ENCODE results near the gene FLYWCH1. TPM values are rescaled to one million over a fixed set of nuclear protein-coding genes. Genes with fewer than 3 reads are reported as not detected.
A peak's percentile ranks its signal among the peaks of the same experiment; 100 is the strongest.
"Not testable (repeated sequence)": the region's sequence is repeated elsewhere in the genome, so short reads cannot be mapped to it uniquely, and the experiment has no call there.

FLYWCH1 gene
- total and polyA plus RNA-seq, 9 of the 15 experiments (the other 6 are each of a cell fraction or from before 2014, with no cell fraction given), result 0.18 to 33.6 (median 11.3) TPM

DNA sequence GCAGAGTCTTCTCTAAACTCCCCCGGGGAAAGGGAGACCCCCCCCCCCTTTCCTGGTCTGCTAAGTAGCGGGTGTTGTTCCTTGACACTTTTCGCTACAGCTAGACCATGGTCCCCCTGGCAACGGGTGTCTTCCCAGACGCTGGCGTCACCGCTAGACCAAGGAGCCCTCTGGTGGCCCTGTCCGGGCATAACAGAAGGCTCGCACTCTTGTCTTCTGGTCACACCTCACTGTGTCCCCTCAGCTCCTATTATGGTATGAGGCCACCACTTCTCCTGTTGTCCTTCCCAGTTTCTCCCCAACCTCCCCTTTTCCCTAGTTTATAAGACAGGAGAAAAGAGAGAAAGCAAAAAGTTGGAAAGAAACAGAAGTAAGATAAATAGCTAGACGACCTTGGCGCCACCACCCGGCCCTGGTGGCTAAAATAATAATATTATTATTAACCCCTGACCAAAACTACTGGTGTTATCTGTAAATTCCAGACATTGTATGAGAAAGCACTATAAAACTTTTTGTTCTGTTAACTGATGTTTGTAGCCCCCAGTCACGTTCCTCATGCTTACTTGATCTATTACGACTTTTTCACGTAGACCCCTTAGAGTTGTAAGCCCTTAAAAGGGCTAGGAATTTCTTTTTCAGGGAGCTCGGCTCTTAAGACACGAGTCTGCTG lies 4.5 kb upstream of the FLYWCH1 start:
- H3K9ac ChIP-seq (ENCODE audit: insufficient read depth in 1 of 2, low read depth in 2 of 2, low read length in 2 of 2); H4K20me1 ChIP-seq (replicated peaks; ENCODE audit: control insufficient read depth, insufficient read depth, low read length); H3K9me1 ChIP-seq (ENCODE audit: control insufficient read depth, insufficient read depth, low read length); H3K9me3 ChIP-seq (replicated peaks; ENCODE audit: control insufficient read depth, insufficient read depth, low read depth, low read length); H3K4me3 ChIP-seq; ATAC-seq; intact Hi-C loops (cut with micrococcal nuclease); H3K27me3 ChIP-seq (ENCODE audit: control insufficient read depth in 2 of 2, insufficient read depth in 2 of 2, low read length in 2 of 2); H3K36me3 ChIP-seq (ENCODE audit: control insufficient read depth, insufficient read depth, low read length); in situ Hi-C loops (cut with MboI); BruUV-seq (replicated peaks); H3K79me2 ChIP-seq (ENCODE audit: control insufficient read depth, insufficient read depth, low read length); TF ChIP-seq ATF1 (CRISPR knock-in tag; IDR thresholded peaks at IDR 0.05): not testable (repeated sequence)
- ChIA-PET POLR2A (interaction anchor here (0.5 to 1.1 kb wide), 2 partner anchors 10 to 28 kb away, joined by 3 read pairs; no protein-coding TSS in a partner anchor), CTCF (ENCODE audit: low intra/inter-chr PET ratio) (interaction anchor here (4.7 kb wide), 1 partner anchor 33 kb away, joined by 24 read pairs; no protein-coding TSS in a partner anchor)
- FAIRE-seq, result peak; percentile 44
- H3K27ac ChIP-seq (ENCODE audit: extremely low read depth, low read depth, low read length), result peak overlapping the region; percentile 65; the same call in 2 of the 3 replicates
- peak overlapping the region; percentile 80 for H2AFZ ChIP-seq (ENCODE audit: low read depth, low read length)
- DNase-seq (ENCODE audit: extremely low read depth in 1 of 4, low spot score in 3 of 4), result peak in 1 of 4 experiments; percentile 70
- WGBS (ENCODE audit: insufficient coverage, low coverage, missing lambda C conversion rate), result 17% methylated on average over 10 of the region's 17 CpGs
- peak overlapping the region; percentile 46; the same call in 1 of the 2 replicates for H3K4me2 ChIP-seq (ENCODE audit: insufficient read depth, low read length)
- H3K4me1 ChIP-seq (replicated peaks in 1 of 2; ENCODE audit: control insufficient read depth in 2 of 2, insufficient read depth in 2 of 2, low read length in 2 of 2), result peaks cover 14 to 46% of the 10 kb centered on the region in 2 experiments; a peak in 4 of 5 replicates
- peak; percentile 33; the same call in 1 of the 2 replicates for TF ChIP-seq ESRRA (IDR thresholded peaks at IDR 0.05; ENCODE audit: borderline replicate concordance, low read depth)
- TF ChIP-seq, protein P1, sequence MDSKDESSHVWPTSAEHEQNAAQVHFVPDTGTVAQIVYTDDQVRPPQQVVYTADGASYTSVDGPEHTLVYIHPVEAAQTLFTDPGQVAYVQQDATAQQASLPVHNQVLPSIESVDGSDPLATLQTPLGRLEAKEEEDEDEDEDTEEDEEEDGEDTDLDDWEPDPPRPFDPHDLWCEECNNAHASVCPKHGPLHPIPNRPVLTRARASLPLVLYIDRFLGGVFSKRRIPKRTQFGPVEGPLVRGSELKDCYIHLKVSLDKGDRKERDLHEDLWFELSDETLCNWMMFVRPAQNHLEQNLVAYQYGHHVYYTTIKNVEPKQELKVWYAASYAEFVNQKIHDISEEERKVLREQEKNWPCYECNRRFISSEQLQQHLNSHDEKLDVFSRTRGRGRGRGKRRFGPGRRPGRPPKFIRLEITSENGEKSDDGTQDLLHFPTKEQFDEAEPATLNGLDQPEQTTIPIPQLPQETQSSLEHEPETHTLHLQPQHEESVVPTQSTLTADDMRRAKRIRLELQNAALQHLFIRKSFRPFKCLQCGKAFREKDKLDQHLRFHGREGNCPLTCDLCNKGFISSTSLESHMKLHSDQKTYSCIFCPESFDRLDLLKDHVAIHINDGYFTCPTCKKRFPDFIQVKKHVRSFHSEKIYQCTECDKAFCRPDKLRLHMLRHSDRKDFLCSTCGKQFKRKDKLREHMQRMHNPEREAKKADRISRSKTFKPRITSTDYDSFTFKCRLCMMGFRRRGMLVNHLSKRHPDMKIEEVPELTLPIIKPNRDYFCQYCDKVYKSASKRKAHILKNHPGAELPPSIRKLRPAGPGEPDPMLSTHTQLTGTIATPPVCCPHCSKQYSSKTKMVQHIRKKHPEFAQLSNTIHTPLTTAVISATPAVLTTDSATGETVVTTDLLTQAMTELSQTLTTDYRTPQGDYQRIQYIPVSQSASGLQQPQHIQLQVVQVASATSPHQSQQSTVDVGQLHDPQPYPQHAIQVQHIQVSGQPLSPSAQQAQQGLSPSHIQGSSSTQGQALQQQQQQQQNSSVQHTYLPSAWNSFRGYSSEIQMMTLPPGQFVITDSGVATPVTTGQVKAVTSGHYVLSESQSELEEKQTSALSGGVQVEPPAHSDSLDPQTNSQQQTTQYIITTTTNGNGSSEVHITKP (IDR thresholded peaks at IDR 0.05; ENCODE audit: partially characterized antibody), result peak; percentile 20
- TF ChIP-seq, protein P2, sequence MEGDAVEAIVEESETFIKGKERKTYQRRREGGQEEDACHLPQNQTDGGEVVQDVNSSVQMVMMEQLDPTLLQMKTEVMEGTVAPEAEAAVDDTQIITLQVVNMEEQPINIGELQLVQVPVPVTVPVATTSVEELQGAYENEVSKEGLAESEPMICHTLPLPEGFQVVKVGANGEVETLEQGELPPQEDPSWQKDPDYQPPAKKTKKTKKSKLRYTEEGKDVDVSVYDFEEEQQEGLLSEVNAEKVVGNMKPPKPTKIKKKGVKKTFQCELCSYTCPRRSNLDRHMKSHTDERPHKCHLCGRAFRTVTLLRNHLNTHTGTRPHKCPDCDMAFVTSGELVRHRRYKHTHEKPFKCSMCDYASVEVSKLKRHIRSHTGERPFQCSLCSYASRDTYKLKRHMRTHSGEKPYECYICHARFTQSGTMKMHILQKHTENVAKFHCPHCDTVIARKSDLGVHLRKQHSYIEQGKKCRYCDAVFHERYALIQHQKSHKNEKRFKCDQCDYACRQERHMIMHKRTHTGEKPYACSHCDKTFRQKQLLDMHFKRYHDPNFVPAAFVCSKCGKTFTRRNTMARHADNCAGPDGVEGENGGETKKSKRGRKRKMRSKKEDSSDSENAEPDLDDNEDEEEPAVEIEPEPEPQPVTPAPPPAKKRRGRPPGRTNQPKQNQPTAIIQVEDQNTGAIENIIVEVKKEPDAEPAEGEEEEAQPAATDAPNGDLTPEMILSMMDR (IDR thresholded peaks at IDR 0.05 in 2 of 3, conservative IDR thresholded peaks at IDR 0.05 in 1 of 3; ENCODE audit: insufficient read depth in 2 of 3, low read depth in 1 of 3, low read length in 3 of 3), result peak; percentile 47 to 61 (median 55); a peak in 5 of 6 replicates
- peak; percentile 85 for TF ChIP-seq RFX1 (IDR thresholded peaks at IDR 0.05)
- peak; percentile 71 for TF ChIP-seq SMAD4 (CRISPR knock-in tag; conservative IDR thresholded peaks at IDR 0.05)
- peak; percentile 28; the same call in 1 of the 2 replicates for TF ChIP-seq MTA3 (IDR thresholded peaks at IDR 0.05; ENCODE audit: borderline replicate concordance)
- TF ChIP-seq MXI1 (IDR thresholded peaks at IDR 0.05; ENCODE audit: low read depth, low read length), result peak; percentile 36; the same call in 1 of the 2 replicates
- TF ChIP-seq ATF7 (IDR thresholded peaks at IDR 0.05), result peak; percentile 96
- TF ChIP-seq CTBP1 (IDR thresholded peaks at IDR 0.05; ENCODE audit: borderline replicate concordance), result peak; percentile 36
- TF ChIP-seq JUND (IDR thresholded peaks at IDR 0.05; ENCODE audit: borderline replicate concordance, low read depth, low read length), result peak; percentile 60
- TF ChIP-seq JUND (tag; IDR thresholded peaks at IDR 0.05; ENCODE audit: borderline replicate concordance, low read depth, low read length), result peak; percentile 57; the same call in 1 of the 3 replicates
- TF ChIP-seq ARID1B (IDR thresholded peaks at IDR 0.05), result 0 out of 2 replicates have a peak, but pooled peaks have one; percentile 11
- TF ChIP-seq, protein P3, sequence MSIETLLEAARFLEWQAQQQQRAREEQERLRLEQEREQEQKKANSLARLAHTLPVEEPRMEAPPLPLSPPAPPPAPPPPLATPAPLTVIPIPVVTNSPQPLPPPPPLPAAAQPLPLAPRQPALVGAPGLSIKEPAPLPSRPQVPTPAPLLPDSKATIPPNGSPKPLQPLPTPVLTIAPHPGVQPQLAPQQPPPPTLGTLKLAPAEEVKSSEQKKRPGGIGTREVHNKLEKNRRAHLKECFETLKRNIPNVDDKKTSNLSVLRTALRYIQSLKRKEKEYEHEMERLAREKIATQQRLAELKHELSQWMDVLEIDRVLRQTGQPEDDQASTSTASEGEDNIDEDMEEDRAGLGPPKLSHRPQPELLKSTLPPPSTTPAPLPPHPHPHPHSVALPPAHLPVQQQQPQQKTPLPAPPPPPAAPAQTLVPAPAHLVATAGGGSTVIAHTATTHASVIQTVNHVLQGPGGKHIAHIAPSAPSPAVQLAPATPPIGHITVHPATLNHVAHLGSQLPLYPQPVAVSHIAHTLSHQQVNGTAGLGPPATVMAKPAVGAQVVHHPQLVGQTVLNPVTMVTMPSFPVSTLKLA (conservative IDR thresholded peaks at IDR 0.05), result peak in 1 of 2 experiments; percentile 35; a peak in 1 of 4 replicates
- peak; percentile 86 for TF ChIP-seq ATF1 (tag; IDR thresholded peaks at IDR 0.05)

Data from K562 (cell line).